ENCODE data around the gene DMWD.
A peak's percentile ranks its signal among the peaks of the same experiment; 100 is the strongest.

DMWD gene

DNA sequence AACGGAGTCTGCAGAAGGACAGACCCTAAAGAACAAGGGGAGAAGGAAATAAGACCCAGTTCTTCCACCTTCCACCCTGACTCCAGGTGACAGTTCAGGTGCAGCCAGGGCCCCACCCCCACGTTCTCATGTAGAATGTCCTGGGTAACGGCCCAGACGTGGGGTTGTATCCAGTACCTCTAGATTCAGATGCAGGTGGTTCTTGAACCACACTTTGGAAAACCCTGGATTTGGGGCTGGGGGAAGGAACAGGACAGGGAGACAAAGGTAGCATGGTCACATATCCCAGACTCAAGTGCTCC, 12.5 kb downstream of the DMWD start:
- TF ChIP-seq, protein P1, sequence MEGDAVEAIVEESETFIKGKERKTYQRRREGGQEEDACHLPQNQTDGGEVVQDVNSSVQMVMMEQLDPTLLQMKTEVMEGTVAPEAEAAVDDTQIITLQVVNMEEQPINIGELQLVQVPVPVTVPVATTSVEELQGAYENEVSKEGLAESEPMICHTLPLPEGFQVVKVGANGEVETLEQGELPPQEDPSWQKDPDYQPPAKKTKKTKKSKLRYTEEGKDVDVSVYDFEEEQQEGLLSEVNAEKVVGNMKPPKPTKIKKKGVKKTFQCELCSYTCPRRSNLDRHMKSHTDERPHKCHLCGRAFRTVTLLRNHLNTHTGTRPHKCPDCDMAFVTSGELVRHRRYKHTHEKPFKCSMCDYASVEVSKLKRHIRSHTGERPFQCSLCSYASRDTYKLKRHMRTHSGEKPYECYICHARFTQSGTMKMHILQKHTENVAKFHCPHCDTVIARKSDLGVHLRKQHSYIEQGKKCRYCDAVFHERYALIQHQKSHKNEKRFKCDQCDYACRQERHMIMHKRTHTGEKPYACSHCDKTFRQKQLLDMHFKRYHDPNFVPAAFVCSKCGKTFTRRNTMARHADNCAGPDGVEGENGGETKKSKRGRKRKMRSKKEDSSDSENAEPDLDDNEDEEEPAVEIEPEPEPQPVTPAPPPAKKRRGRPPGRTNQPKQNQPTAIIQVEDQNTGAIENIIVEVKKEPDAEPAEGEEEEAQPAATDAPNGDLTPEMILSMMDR (IDR thresholded peaks at IDR 0.05; ENCODE audit: low read depth, low read length) = no peak
- no peak for DNase-seq (ENCODE audit: extremely low read depth, low read depth)

DNA sequence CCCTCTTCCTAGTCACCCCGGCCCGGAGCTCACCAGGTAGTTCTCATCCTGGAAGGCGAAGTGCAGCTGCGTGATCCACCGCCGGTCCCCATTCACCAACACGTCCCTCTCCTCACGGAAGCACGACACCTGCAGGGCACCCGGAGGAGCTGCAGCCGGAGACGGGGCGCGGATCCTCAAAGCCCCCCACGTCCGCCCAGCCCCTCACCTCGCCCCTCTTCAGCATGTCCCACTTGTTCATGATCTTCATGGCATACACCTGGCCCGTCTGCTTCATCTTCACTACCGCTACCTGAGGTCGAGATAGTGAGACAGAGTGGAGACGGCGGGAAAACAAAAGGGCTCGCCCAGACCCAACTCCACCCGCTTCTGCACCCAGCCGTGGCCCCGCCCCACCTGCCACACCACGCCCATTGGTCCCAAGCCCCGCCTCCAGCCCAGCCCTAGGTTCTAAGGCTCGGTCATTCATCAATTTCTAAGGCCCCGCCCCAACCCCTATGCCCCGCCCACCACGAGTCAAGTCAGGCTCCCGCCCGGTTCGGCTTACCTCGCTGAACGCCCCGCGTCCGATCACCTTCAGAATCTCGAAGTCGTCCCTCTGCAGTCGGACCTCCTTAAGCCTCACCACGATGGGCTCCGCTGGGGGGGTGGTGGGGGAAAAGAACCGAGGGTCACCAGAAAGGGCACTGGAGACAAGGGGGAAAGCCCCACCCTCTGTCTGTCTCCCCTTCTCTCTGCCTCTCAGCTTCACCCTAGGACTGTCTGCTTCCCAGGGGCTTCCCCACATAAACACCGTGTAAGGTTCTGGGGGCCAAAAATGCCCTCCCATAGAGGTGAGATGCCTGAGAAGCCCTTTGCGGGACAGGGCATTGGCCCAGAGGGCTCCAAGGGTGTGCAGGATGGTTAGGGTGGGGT, 13.2 kb downstream of the DMWD start:
- TF ChIP-seq, protein P1 (IDR thresholded peaks at IDR 0.05; ENCODE audit: low read depth, low read length) = peak; percentile 26
- no peak for DNase-seq (ENCODE audit: extremely low read depth, low read depth)

DNA sequence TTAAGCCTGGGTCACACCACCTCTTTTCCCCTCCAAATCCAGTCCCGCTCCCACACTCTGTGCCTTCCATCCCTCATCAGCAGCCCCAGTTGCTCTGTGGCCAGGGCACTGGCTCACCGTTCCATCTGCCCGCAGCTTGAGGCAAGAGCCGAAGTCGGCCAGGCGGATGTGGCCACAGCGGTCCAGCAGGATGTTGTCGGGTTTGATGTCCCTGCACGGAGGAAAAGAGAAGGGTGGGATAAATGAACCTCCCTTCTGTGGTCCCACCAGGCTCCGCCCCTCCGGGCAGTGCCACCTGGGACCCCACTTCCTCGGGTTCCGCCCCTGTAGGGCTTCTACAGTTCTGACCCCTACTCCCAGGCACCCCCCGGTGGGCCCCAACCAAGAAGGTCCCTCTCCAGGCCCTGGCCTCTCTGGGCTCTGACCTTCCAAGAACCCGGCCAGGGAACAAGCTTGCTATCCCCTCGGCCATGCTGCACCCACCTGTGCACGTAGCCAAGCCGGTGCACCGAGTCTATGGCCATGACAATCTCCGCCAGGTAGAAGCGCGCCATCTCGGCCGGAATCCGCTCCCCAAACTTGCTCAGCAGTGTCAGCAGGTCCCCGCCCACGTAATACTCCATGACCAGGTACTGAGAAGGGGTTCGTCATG, 14.5 kb downstream of the DMWD start:
- no peak for DNase-seq (ENCODE audit: extremely low read depth, low read depth)
- TF ChIP-seq, protein P1 (IDR thresholded peaks at IDR 0.05; ENCODE audit: low read depth, low read length) = no peak

DNA sequence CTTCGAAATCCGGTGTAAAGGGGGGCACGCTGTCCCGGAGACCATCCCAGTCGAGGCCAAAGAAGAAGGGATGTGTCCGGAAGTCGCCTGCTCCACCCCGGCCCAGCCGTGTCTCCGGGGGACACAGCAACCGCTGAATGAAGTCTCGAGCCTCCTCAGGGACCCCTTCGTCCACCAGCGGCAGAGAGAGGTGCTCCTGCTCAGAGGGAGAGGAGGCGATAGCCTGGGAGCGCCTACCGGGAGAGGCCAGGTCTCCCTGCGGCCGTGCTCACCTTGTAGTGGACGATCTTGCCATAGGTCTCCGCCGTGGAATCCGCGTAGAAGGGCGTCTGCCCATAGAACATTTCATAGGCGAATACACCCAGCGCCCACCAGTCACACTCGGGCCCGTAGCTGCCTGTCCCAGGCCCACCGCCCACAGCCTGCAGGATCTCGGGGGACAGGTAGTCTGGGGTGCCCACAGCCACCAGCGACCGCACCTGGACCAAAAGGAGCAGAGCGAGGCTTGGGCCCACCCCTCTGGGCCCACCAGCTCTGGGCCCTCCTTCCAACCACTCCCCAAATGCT, 15.2 kb downstream of the DMWD start:
- TF ChIP-seq, protein P1 (IDR thresholded peaks at IDR 0.05; ENCODE audit: low read depth, low read length) = no peak
- DNase-seq (ENCODE audit: extremely low read depth, low read depth) = no peak

DNA sequence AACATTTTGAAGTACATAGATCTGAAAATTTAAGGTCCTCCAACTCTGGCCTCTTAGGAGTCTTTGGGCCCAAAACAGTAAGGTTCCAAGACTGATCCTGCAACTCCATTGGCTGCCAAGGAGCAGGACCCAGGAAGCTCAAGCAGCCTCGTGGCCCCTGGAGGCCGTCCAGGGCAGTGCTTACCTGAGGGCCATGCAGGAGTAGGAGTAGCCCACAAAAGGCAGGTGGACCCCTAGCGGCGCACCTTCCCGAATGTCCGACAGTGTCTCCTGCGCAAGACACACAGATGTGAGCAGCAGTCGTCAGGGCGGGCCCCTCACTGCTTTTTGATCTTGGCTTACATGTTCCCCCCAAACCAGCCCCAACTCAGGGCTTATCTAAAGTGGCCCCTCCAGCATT, 17.9 kb downstream of the DMWD start:
- DNase-seq (ENCODE audit: extremely low read depth, low read depth) = no peak
- TF ChIP-seq, protein P1 (IDR thresholded peaks at IDR 0.05; ENCODE audit: low read depth, low read length) = no peak

DNA sequence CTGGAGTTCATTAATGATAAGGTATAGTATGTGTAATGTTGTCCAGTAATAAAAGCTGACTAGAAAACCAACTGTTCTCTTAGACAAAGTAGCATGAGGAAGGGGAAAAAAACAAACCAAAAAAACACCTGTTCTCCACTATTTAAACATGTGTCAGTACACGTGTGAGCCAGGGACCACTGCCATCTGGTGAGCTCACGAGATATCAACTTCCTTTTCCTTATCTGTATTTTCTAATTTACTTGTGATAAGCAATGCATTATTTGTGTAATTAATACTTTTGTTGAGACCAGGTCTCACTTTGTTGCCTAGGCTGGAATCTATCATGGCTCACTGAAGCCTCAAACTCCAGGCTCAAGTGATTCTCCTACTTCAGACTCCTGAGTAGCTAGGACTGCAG, 19.3 kb downstream of the DMWD start:
- DNase-seq (ENCODE audit: extremely low read depth, low read depth) = no peak
- TF ChIP-seq, protein P1 (IDR thresholded peaks at IDR 0.05; ENCODE audit: low read depth, low read length) = no peak

DNA sequence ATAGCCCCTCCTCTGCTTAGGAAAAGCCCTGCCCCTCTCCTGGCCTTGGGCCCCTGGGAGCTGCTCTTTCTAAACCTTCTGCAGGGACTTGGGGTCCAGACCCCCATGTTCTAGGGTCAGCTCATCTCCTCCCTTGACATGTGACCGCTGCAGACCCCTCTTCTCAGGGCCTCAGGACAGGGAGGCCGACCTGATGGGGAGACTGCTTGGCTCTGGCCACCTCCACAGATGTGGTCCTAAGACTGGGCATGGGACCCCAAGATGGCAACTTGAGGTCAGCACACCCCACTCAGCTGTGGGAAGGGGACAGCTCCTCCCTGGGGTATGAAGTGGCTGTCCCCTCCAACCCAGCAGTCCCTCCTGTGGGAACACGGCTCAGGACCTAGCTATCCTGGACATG, 19.7 kb downstream of the DMWD start:
- DNase-seq (ENCODE audit: extremely low read depth, low read depth) = no peak
- TF ChIP-seq, protein P1 (IDR thresholded peaks at IDR 0.05; ENCODE audit: low read depth, low read length) = no peak

All from AG09319 (cell line).